T-helper 2 cell treated with Interferon-gamma antibody and Interleukin-4, amounts not matched to agents 100 ng/mL and 5 ng/mL, for 36 hours (primary cell): ENCODE measurements around the gene KLC3. TPM values are rescaled to one million over a fixed set of nuclear protein-coding genes. Genes with fewer than 3 reads are reported as not detected.

ENCODE experiments used
- intact Hi-C: fragments of 100-400 bp; cut with micrococcal nuclease; formaldehyde crosslinking; loops from one replicate; pipeline ENCODE4 v1.15.1; 2023
- total RNA-seq: library from RNA; stranded (reverse); gene quantifications from 2 replicates; pipeline ENCODE4 v1.2.3, GENCODE V29; 2022

Gene KLC3
- total RNA-seq, 1 donor from 2014 or later: not detected

DNA sequence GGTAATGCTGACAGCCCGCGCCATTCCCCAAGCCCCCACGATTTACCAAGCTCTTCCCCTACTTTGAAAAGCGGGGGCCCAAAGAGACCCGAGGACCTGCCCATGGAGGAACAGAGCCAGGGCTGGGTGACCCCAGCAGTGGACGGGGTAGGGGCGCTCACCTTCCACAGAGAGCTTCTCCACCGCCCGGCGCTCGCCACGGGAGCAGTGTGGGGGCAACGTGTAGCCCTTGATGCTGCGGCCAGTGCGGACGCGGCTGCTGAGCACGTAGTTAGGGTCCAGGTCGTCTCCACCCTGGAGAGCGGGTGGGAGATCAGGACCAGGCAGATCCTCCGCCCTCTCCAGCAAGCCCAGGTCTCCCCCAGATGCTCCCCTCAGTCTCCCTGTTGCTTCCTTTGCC lies 25.2 kb upstream of the KLC3 start:
- intact Hi-C loops: no loop called here

- intact Hi-C loops: no loop called here
Measured at GRCh38 chr19:45320997-45321775, 19.4 kb upstream of the KLC3 start.

DNA sequence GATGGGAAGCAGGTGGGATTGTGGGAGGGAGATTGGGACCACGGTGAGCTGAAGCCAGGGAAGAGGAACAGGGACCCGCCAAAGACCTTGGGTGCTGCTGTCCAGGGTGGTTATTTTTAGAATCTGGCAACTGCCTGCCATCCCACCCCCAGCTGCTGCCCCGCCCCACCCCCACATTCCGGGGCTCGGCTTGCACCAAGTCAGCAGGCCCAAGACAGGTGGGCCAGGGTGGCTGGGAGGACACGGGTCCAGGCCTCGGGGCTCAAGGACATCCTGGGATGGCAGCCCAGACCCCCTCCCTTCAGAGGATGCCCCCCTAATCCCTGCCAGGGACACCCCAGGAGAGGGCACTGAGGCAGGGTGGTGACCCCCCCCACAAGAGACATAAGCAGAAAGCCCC lies 18.7 kb upstream of the KLC3 start:
- intact Hi-C loops: no loop called here

DNA sequence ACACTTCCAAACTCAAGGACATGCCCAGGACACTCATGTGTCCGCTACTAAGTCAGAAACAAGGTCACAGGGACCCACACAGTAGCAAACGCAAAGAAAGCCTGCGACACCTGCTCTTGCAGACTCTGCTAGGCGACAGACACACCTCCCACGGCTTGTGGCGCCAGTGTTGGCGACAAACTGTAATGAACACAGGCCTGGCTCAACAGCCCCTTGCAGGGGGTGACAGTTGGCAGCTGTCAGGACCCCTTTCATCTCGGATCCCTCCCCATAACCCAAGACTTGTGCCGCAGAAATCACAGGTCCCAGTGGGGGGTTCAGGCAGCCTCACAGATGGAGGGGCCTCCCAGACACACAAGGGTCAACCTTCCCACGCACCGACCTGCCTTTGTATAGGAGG lies 18.2 kb upstream of the KLC3 start:
- intact Hi-C loops: no loop called here

DNA sequence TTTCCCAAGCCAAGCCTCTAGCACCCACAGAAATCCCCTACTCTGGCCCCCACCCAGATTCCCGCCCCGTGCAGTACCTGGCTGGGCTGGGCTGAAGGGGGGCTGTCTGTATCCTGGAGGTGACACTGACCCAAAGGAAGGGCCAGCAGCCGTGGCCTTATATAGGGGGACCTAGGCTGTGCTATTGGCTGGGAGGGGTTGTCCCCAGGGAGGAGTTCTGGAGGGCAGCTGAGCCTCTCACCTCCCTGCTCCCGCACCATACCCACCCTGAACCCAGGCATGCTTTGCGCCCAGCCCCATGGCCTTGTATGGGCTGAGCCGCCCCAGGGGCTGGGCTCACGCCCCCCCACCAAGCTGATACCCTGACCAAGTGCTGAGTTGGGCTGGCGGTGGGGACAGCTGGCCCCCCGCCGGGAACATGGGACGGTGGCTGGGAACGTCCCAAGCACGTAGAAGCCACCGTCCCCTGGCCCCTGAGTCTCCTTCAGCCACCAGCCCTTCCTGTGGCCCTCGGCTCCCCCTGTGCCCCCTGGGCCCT lies 17.7 kb upstream of the KLC3 start, which contains the start of gene CKM:
Gene CKM, minus strand, starts transcription at position 132 of the 538 bp plus-strand sequence. CDS start 3,162 bp downstream, outside the sequence.
- intact Hi-C loops: no loop called here

DNA sequence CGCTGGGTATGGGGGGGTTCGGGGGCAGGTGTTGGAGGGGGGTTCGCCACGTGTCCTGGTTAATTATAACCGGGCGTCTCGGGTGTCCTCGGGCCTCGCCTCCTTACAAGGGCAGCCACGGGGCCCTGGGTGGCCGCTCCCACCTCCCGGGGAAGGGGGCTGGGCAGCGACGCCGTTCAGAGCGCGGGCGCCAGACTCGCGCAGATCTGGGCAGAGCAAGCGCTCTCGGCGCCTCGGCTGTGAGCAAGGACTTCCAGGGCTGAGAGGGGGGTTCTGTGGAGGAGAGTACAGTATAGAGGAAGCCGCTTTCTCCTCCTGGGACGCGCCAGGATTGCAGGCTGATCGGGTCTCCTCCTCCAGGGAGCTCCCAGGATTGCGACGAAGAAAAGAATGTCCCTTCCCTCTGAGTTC lies 16.9 kb upstream of the KLC3 start:
- intact Hi-C loops: no loop called here

DNA sequence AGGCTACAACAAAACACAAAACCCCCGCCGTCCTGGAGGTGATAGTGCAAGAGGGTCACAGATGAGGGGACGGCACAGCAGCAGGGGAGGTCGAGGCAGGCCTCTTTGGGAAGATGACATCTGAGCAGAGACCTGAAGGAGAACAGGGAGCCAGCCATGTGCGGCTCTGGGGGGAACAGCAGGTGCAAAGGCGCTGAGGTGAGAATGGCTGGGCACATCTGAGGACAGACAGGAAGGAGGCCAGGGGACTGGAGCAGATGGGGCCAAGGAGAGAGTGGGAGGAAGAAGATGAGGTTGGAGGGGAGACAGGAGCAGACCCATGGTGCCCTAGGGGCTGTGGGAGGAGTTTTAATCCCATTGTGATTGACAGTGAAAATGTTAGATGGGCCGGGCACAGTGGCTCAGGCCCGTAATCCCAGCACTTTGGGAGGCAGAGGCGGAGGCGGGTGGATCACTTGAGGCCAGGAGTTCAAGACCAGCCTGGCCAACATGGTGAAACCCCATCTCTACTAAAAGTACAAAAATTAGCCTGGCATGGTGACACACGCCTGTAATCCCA lies 16.1 kb upstream of the KLC3 start:
- intact Hi-C loops: no loop called here

DNA sequence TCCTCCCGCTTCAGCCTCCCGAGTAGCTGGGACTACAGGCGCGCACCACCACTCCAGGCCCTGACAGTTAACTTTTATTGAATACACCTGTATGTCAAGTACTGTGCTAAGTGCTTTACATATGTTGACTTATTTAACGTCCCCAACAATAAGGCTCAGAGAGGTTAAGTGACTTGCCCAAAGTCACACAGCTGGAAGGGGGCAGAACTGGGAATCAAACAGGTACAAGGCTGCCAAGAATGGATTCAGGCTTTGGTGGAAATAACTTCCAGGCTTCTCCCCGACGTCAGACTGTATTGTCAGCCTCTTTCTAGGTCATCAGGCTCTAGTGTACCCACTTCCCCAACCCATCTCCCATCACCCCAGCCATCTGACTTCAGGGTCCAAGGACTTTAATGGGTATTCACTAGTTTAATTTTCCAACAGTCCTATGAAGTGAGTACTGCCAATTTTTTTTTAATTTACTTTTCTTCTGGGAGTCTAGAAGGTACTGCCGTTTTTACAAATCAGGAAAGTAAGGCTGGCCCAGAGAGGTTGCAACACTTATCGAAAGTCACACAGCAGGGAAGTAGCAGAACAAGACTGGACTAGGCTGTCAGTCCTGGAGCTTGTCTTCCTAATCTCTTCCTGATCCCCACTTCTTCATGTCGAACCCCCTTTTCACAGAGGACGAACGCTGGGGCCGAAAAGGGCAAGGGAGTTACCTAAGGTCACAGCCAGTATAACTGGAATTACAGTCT lies 13.0 kb upstream of the KLC3 start:
- intact Hi-C loops: no loop called here

GRCh38 chr19:45331411-45331810 lies 9.1 kb upstream of the KLC3 start:
- intact Hi-C loops: no loop called here

DNA sequence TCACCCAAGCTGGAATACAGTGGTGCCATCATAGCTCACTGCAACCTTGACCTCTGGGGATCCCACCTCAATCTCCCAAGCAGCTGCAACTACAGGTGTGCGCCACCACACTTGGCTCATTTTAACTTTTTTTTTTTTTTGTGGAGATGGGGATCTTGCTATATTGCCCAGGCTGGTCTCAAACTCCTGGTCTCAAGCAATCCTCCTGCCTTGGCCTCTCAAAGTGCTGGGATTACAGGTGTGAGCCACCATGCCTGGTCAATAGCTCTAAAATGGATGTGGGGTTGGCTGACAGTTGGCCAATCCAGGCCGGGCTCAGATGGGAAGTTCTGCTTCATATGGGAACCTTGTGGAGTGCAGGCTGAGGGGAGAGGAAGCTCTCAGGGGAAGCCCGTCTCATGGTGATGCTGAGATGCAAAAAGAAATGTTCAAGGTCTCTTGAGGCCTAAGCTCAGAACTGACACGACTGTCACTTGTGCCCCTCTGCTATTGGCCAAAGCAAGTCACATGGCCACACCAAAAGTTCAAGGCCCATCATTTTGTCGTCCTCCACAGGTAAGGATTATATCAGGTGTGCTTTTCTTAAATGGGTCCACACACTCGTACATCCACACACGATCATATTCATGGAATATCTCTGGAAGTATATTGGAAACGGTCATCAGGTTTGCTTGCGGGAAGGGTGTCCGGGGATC lies 6.8 kb upstream of the KLC3 start:
- intact Hi-C loops: no loop called here

DNA sequence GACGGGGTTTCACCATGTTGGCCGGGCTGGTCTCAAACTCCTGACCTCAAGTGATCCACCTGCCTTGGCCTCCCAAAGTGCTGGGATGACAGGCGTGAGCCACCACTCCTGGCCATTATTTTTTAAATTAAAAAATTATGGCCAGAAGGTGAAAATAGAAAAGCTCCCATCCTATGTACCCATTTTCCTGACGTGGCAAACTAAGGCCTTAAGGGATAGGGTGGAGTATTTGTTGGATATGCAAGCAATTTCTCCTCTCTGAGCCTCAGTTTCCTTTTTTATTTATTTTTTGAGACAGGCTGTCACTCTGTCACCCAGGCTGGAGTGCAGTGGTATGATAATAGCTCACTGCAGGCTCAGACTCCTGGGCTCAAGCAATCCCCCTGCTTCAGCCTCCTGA lies 5.7 kb upstream of the KLC3 start:
- intact Hi-C loops: loop anchor here (5.0 kb wide), 2 partner anchors 83 to 553 kb away; partner anchors contain the start of gene MARK4

- intact Hi-C loops: loop anchor here (5.0 kb wide), 2 partner anchors 84 to 554 kb away; partner anchors contain the start of gene MARK4
Measured at GRCh38 chr19:45336696-45337251, 3.8 kb upstream of the KLC3 start.

DNA sequence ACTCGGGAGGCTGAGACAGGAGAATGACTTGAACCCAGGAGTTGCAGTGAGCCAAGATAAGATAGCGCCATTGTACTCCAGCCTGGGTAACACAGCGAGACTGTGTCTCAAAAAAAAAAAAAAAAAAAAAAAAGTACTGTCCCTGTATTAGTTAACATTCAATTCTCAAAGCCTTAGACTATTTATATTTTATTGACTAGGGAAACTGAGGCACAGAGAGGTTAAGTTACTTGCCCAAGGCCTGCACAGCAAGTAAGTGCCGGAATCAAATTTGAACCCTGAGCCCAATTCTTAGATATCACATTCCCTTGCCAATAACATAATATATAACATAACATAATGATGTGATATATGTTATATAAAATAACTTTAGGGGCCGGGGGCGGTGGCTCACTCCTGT lies 921 bp upstream of the KLC3 start:
- intact Hi-C loops: loop anchor here (5.0 kb wide), 2 partner anchors 87 to 557 kb away; partner anchors contain the start of gene MARK4

GRCh38 chr19:45340899-45341453 lies 426 bp downstream of the KLC3 start:
- intact Hi-C loops: no loop called here

- intact Hi-C loops: no loop called here
Measured at GRCh38 chr19:45342911-45343310, 2.4 kb downstream of the KLC3 start.

- intact Hi-C loops: no loop called here
Measured at GRCh38 chr19:45344621-45345505, 4.3 kb downstream of the KLC3 start.

DNA sequence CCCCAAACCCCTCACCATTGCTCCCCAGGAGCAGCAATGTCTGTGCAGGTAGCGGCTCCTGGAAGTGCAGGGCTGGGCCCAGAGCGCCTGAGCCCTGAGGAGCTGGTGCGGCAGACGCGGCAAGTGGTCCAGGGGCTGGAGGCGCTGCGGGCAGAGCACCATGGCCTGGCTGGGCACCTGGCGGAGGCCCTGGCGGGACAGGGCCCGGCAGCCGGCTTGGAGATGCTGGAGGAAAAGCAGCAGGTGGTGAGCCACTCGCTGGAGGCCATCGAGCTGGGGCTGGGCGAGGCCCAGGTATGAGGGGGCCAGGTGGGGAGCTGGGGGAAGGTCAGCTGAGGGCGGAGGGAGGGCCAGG lies 4.9 kb downstream of the KLC3 start:
- intact Hi-C loops: no loop called here

GRCh38 chr19:45346449-45346848 lies 5.9 kb downstream of the KLC3 start:
- intact Hi-C loops: no loop called here

DNA sequence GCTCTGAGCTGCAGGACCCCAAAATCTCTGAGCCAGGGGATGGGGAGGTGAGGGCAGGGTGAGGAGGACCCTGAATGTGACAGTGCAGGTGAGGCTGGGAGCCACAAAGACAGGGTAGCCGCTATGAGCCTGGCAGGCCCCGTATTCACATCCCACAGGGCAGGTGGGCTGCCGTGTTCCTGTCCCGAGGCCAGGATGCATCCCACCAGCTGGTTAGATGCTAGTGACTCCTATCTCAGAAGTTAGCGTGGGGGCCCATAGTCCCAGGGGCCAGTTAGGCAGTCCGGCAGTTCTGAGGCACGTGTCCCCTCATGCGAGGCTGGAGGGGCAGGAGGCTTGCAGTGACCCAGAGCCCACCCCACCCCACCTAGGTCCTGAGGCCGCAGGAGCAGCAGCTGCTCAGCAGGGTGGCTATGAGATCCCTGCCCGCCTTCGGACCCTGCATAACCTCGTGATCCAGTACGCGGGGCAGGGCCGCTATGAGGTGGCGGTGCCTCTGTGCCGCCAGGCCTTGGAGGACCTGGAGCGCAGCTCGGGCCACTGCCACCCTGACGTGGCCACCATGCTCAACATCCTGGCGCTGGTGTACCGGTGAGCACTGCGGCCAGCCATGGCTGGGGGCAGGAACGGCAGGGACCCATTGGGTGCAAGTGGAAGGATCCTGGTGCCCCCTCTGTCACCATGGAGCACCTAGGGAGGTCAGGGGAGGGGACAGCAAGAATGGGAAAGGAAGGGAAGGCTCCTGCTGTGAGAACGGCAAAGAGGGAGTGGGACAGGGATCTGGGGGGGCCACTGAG lies 7.2 kb downstream of the KLC3 start:
- intact Hi-C loops: no loop called here
